HCT116 (cell line): Measurements from ENCODE around the gene APIP. TPM values are rescaled to one million over a fixed set of nuclear protein-coding genes. Genes with fewer than 3 reads are reported as not detected.

Source experiments
- ATAC-seq: fragments of 200-7000 bp; cut with Tn5 transposase; 2 replicates; pipeline ENCODE4 v1.9.1; 2020; ENCODE audit warnings: mild to moderate bottlenecking, moderate library complexity
- BruUV-seq: library from RNA; stranded (reverse); fragments of 400-500 nt; replicated peaks from 2 replicates; lab custom pipeline; 2021; lab: Mats Ljungman, UMichigan
- CTCF ChIA-PET: fragments of 300-600 bp; sonication (Branson Sonifier 250); formaldehyde crosslinking; loops from one replicate; lab custom pipeline; 2021; ENCODE audit warnings: antibody characterized with exemption; lab: Charles Lee
- POLR2A ChIA-PET: fragments of 300-600, 350-600 bp; sonication (Branson Sonifier 250); formaldehyde crosslinking; loops from one replicate; lab custom pipeline; 2021; ENCODE audit warnings: antibody characterized with exemption; lab: Charles Lee
- RAD21 ChIA-PET, 2 experiments: fragments of 300-600 bp; sonication (Branson Sonifier 250); formaldehyde crosslinking; loops; one replicate each; lab custom pipeline; 2023; ENCODE audit warnings: low total read pairs in 2 of 2; ENCODE audit not compliant: uncharacterized antibody in 2 of 2, unreplicated experiment in 2 of 2, low non-redundant PET in 1 of 2; lab: Charles Lee
- DNase-seq: peaks from one replicate; pipeline ENCODE4 v3.0.0-alpha.2; 2010; ENCODE audit warnings: low read depth, low spot score
- H2AFZ ChIP-seq: fragments of 200-600 bp; shearing (Covaris generic), sonication (generic); 2 replicates; pipeline ENCODE4 v1.6.1; 2017; ENCODE audit warnings: low read depth, mixed run types, mixed read lengths, antibody characterized with exemption, low read length; ENCODE audit not compliant: poor library complexity, severe bottlenecking
- H3K27ac ChIP-seq: 2 replicates; pipeline ENCODE4 v1.5.1; 2012; ENCODE audit warnings: low read depth, low read length
- H3K27me3 ChIP-seq: fragments of 200-600 bp; sonication (generic); 2 replicates; pipeline ENCODE4 v1.6.1; 2016; ENCODE audit warnings: mixed run types, low read length, mixed read lengths; ENCODE audit not compliant: insufficient read depth
- H3K36me3 ChIP-seq, 2 experiments: fragments of 200-500 bp in 1 of 2; fragments of 200-600 bp in 1 of 2; sonication (Bioruptor generic) in 1 of 2; sonication (generic) in 1 of 2; 2 replicates each; pipeline versions ENCODE4 v1.5.1 to v1.6.1; 2014 to 2016; ENCODE audit warnings: low read length in 2 of 2, inconsistent platforms in 1 of 2, mixed read lengths in 1 of 2, mixed run types in 1 of 2; ENCODE audit not compliant: insufficient read depth in 2 of 2, control insufficient read depth in 1 of 2
- H3K4me1 ChIP-seq, 2 experiments: fragments of 200-600 bp in 1 of 2; sonication (generic) in 1 of 2; 2 replicates each; pipeline versions ENCODE4 v1.5.1 to v1.6.1; 2012 to 2017; ENCODE audit warnings: low read length in 2 of 2, inconsistent platforms in 1 of 2, mild to moderate bottlenecking in 1 of 2, mixed read lengths in 1 of 2, mixed run types in 1 of 2, moderate library complexity in 1 of 2; ENCODE audit not compliant: insufficient read depth in 2 of 2, control insufficient read depth in 1 of 2
- H3K4me2 ChIP-seq: fragments of 200-600 bp; sonication (generic); 2 replicates; pipeline ENCODE4 v1.6.1; 2017; ENCODE audit warnings: mixed run types, low read length, mixed read lengths
- H3K4me3 ChIP-seq, 2 experiments: fragments of 200-600 bp in 1 of 2; sonication (generic) in 1 of 2; replicated peaks in 1 of 2; 2 replicates each; pipeline ENCODE4 v1.5.1; 2011 to 2016; ENCODE audit warnings: low read length in 2 of 2, control low read depth in 1 of 2, low read depth in 1 of 2, mild to moderate bottlenecking in 1 of 2, mixed read lengths in 1 of 2, mixed run types in 1 of 2
- H3K79me2 ChIP-seq: fragments of 200-600 bp; sonication (generic); 2 replicates; pipeline ENCODE4 v1.6.1; 2017; ENCODE audit warnings: mild to moderate bottlenecking, mixed run types, low read length, moderate library complexity, mixed read lengths; ENCODE audit not compliant: insufficient read depth
- H3K9ac ChIP-seq: fragments of 200-600 bp; sonication (generic); 2 replicates; pipeline ENCODE4 v1.6.1; 2016; ENCODE audit warnings: low read length, mixed read lengths
- H3K9me2 ChIP-seq: fragments of 200-600 bp; sonication (generic), shearing (Covaris generic); 2 replicates; pipeline ENCODE4 v1.6.1; 2017; ENCODE audit warnings: mixed run types, mild to moderate bottlenecking, moderate library complexity; ENCODE audit not compliant: insufficient read depth
- H3K9me3 ChIP-seq, 2 experiments: fragments of 200-500 bp in 1 of 2; fragments of 200-600 bp in 1 of 2; sonication (Bioruptor generic) in 1 of 2; sonication (generic) in 1 of 2; 2 replicates each; pipeline ENCODE4 v1.6.1; 2014 to 2017; ENCODE audit warnings: low read length in 2 of 2, mixed read lengths in 2 of 2, inconsistent platforms in 1 of 2, low read depth in 1 of 2, mild to moderate bottlenecking in 1 of 2, mixed run types in 1 of 2, moderate library complexity in 1 of 2; ENCODE audit not compliant: control insufficient read depth in 1 of 2, insufficient read depth in 1 of 2
- H4K20me1 ChIP-seq: fragments of 200-600 bp; sonication (generic), shearing (Covaris generic); 2 replicates; pipeline ENCODE4 v1.6.1; 2017; ENCODE audit warnings: mixed run types, mild to moderate bottlenecking, moderate library complexity; ENCODE audit not compliant: insufficient read depth
- CEBPB ChIP-seq: IDR thresholded peaks from 2 replicates; pipeline ENCODE4 v1.6.1; 2012; ENCODE audit warnings: low read depth
- CTCF ChIP-seq, 3 experiments: fragments of 200-600 bp in 1 of 3; sonication (generic) in 1 of 3; IDR thresholded peaks in 2 of 3; conservative IDR thresholded peaks in 1 of 3; 2 replicates each; pipeline ENCODE4 v1.5.1; 2012 to 2017; ENCODE audit warnings: low read depth in 2 of 3, low read length in 2 of 3, antibody characterized with exemption in 1 of 3, borderline replicate concordance in 1 of 3, control low read depth in 1 of 3, mild to moderate bottlenecking in 1 of 3, mixed read lengths in 1 of 3, mixed run types in 1 of 3, moderate library complexity in 1 of 3; ENCODE audit not compliant: insufficient read depth in 1 of 3
- EZH2 ChIP-seq: fragments of 200-600 bp; sonication (generic); IDR thresholded peaks from 2 replicates; pipeline ENCODE4 v1.6.1; 2017; ENCODE audit warnings: antibody characterized with exemption, mixed run types
- EZH2phosphoT487 ChIP-seq: fragments of 200-600 bp; IDR thresholded peaks from 2 replicates; pipeline ENCODE4 v1.6.1; 2018; ENCODE audit warnings: antibody characterized with exemption, borderline replicate concordance
- FOSL1 ChIP-seq: IDR thresholded peaks from 2 replicates; pipeline ENCODE4 v1.6.1; 2012; ENCODE audit warnings: low read depth
- JUND ChIP-seq: IDR thresholded peaks from 2 replicates; pipeline ENCODE4 v1.6.1; 2012
- POLR2A ChIP-seq: IDR thresholded peaks from 2 replicates; pipeline ENCODE4 v1.7.0; 2011; ENCODE audit warnings: borderline replicate concordance; ENCODE audit not compliant: insufficient read depth, insufficient read length; ENCODE audit errors: extremely low read depth
- POLR2AphosphoS5 ChIP-seq: IDR thresholded peaks from 2 replicates; pipeline ENCODE4 v1.6.1; 2011; ENCODE audit warnings: mild to moderate bottlenecking, low read depth, low read length, moderate library complexity
- SP1 ChIP-seq: IDR thresholded peaks from 2 replicates; pipeline ENCODE4 v1.6.1; 2012; ENCODE audit warnings: low read depth
- SRF ChIP-seq: IDR thresholded peaks from 2 replicates; pipeline ENCODE4 v1.6.1; 2012; ENCODE audit warnings: low read depth
- TCF7L2 ChIP-seq: IDR thresholded peaks from 2 replicates; pipeline ENCODE4 v1.7.0; 2011; ENCODE audit warnings: borderline replicate concordance, inconsistent platforms; ENCODE audit not compliant: insufficient read depth, insufficient read length; ENCODE audit errors: extremely low read depth
- YY1 ChIP-seq: IDR thresholded peaks from 2 replicates; pipeline ENCODE4 v1.6.1; 2011; ENCODE audit warnings: low read length, low read depth, moderate library complexity, mild to moderate bottlenecking; ENCODE audit not compliant: insufficient replicate concordance; ENCODE audit errors: extremely low read depth
- ZNF274 ChIP-seq: fragments of 200-500 bp; sonication (Bioruptor generic); IDR thresholded peaks from 2 replicates; pipeline ENCODE4 v1.6.1; 2014; ENCODE audit warnings: mild to moderate bottlenecking, low read depth, low read length, inconsistent platforms
- intact Hi-C: fragments of 100-400 bp; cut with micrococcal nuclease; formaldehyde crosslinking; loops from 2 replicates; pipeline ENCODE4 v1.10.0; 2022
- total RNA-seq: library from RNA; stranded (reverse); gene quantifications from one replicate; pipeline ENCODE4 v1.2.1, GENCODE V29; 2021; ENCODE audit not compliant: unreplicated experiment
- TF ChIP-seq, protein P1 (sequence below): IDR thresholded peaks from 2 replicates; pipeline ENCODE4 v1.6.1; 2012
- TF ChIP-seq, protein P2 (sequence below): IDR thresholded peaks from 2 replicates; pipeline ENCODE4 v1.6.1; 2012; ENCODE audit warnings: low read depth

APIP gene
- total RNA-seq, 1 experiment from 2014 or later = 41.2 TPM

DNA sequence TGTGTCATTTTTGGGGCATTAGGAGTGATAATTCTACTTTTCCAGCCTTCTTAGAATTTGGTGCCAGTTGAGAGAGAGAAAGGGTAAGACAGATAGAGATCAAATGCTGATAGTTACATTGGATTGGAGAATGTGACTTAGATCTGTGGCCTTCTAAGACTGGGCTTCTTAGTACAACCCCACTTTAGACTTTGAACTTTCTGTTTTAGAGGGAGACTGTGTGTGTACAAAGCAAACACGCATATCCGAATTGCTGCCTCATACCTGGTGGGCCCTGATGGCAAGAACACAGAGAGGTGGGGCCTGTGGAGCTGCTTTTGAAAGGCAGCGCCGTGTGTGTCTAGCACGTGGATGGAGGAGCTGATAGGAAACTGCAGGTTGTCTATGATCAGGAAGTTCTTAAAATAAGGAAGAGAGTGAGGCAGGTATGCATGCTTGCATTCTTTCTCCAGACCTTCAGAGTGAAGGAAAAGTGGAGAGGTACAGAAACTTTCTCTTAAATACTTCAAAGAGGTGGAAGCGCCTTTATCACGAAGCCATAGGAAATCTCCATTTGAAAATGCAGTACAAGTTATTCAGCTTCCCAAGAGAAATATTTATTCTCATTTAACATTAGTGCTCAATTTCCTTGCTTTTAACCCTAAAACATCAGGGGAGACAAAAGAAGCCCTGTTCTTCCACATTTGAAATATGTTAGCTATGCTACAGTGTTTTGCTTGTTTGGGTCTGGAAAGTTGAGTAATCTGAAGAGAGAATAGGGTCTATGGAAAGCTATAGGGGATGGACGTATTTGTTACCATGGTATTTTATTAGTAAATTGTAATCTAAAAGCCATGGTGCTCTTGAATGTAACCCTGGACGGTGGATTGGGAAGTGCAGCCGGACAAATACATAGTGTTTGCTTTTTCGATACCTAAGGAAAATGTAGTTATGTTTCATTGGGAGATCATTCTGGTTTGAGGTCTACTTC is 13.9 kb upstream of the APIP start:
- ATAC-seq = no peak
- Histone ChIP-seq H3K9ac (no peak overlapping the region), H3K27ac (no peak overlapping the region), H2AFZ (no peak overlapping the region)
- CTCF ChIA-PET = no interaction called here
- no TSS peak for BruUV-seq
- TF ChIP-seq SP1 = no peak
- TF ChIP-seq POLR2A = no peak
- TF ChIP-seq YY1 = no peak
- no peak for TF ChIP-seq EZH2phosphoT487
- TF ChIP-seq, protein P1, sequence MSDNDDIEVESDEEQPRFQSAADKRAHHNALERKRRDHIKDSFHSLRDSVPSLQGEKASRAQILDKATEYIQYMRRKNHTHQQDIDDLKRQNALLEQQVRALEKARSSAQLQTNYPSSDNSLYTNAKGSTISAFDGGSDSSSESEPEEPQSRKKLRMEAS = no peak
- no peak for TF ChIP-seq TCF7L2
- TF ChIP-seq, protein P2, sequence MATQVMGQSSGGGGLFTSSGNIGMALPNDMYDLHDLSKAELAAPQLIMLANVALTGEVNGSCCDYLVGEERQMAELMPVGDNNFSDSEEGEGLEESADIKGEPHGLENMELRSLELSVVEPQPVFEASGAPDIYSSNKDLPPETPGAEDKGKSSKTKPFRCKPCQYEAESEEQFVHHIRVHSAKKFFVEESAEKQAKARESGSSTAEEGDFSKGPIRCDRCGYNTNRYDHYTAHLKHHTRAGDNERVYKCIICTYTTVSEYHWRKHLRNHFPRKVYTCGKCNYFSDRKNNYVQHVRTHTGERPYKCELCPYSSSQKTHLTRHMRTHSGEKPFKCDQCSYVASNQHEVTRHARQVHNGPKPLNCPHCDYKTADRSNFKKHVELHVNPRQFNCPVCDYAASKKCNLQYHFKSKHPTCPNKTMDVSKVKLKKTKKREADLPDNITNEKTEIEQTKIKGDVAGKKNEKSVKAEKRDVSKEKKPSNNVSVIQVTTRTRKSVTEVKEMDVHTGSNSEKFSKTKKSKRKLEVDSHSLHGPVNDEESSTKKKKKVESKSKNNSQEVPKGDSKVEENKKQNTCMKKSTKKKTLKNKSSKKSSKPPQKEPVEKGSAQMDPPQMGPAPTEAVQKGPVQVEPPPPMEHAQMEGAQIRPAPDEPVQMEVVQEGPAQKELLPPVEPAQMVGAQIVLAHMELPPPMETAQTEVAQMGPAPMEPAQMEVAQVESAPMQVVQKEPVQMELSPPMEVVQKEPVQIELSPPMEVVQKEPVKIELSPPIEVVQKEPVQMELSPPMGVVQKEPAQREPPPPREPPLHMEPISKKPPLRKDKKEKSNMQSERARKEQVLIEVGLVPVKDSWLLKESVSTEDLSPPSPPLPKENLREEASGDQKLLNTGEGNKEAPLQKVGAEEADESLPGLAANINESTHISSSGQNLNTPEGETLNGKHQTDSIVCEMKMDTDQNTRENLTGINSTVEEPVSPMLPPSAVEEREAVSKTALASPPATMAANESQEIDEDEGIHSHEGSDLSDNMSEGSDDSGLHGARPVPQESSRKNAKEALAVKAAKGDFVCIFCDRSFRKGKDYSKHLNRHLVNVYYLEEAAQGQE = no peak
- no peak for TF ChIP-seq SRF
- no peak for TF ChIP-seq POLR2AphosphoS5
- TF ChIP-seq CEBPB = no peak
- TF ChIP-seq JUND = no peak
- no peak for TF ChIP-seq ZNF274
- no peak for TF ChIP-seq EZH2
- TF ChIP-seq CTCF (IDR thresholded peaks at IDR 0.05 in 2 of 3, conservative IDR thresholded peaks at IDR 0.05 in 1 of 3; ENCODE audit: borderline replicate concordance in 1 of 3, insufficient read depth in 1 of 3, low read depth in 2 of 3, low read length in 2 of 3) = no peak
- TF ChIP-seq FOSL1 = no peak
- TF ChIP-seq, all 23 proteins: peak for 0
- RAD21 ChIA-PET = no interaction called here
- POLR2A ChIA-PET = no interaction called here
- H4K20me1 ChIP-seq = no peaks in the 10 kb centered on the region
- DNase-seq = no peak
- no peaks in the 10 kb centered on the region for H3K27me3 ChIP-seq
- H3K4me1 ChIP-seq = 0 out of 4 replicates have a peak, but pooled peaks cover 0 to 6% of the 10 kb centered on the region in 2 experiments
- no peaks in the 10 kb centered on the region for H3K9me3 ChIP-seq
- H3K9me2 ChIP-seq = no peaks in the 10 kb centered on the region
- H3K4me3 ChIP-seq = no peak overlapping the region
- no peaks in the 10 kb centered on the region for H3K36me3 ChIP-seq
- H3K79me2 ChIP-seq = peaks cover 53% of the 10 kb centered on the region
- intact Hi-C loops = loop anchor here (5.0 to 10.0 kb wide), 3 partner anchors 235 to 1337 kb away; no protein-coding TSS in a partner anchor
- no peak overlapping the region for H3K4me2 ChIP-seq
